Right ventricle myocardium inferior (tissue), 1 donor: ENCODE results near the gene CDY1. TPM values are rescaled to one million over a fixed set of nuclear protein-coding genes. Genes with fewer than 3 reads are reported as not detected.
"Not testable (repeated sequence)": the region's sequence is repeated elsewhere in the genome, so short reads cannot be mapped to it uniquely, and the experiment has no call there.

Experiments
- ATAC-seq: fragments of 200-7000 bp; cut with Tn5 transposase; one replicate; pipeline ENCODE4 v1.9.1; 2020; ENCODE audit warnings: mild to moderate bottlenecking, moderate library complexity
- DNase-seq: peaks from one replicate; pipeline ENCODE4 v3.0.0; 2021; ENCODE audit errors: missing footprints
- intact Hi-C: fragments of 100-400 bp; cut with DNase I; formaldehyde crosslinking; loops from one replicate; pipeline ENCODE4 v1.11.0; 2022
- long read RNA-seq: library from polyadenylated mRNA; unstranded; transcript quantifications from one replicate; pipeline ENCODE4 v2.0.0, GENCODE V29; 2021
- total RNA-seq: library from RNA; stranded (reverse); fragmentation: NEBNext Ultra II Directional; extraction: Animal tissue kit (Norgen Biotek cat#: 25700); gene quantifications from one replicate; pipeline ENCODE4 v1.2.1, GENCODE V29; 2021
- donor health status: DM: no; HTN: yes; CAD: no; lungs with severe emphysema.

Gene CDY1, protein sequence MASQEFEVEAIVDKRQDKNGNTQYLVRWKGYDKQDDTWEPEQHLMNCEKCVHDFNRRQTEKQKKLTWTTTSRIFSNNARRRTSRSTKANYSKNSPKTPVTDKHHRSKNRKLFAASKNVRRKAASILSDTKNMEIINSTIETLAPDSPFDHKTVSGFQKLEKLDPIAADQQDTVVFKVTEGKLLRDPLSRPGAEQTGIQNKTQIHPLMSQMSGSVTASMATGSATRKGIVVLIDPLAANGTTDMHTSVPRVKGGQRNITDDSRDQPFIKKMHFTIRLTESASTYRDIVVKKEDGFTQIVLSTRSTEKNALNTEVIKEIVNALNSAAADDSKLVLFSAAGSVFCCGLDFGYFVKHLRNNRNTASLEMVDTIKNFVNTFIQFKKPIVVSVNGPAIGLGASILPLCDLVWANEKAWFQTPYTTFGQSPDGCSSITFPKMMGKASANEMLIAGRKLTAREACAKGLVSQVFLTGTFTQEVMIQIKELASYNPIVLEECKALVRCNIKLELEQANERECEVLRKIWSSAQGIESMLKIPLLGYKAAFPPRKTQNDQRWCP
- total RNA-seq = not detected
- long read RNA-seq = 0 reads

GRCh38 chrY:25621817-25622216 is at the start of gene CDY1:
CDY1 (plus strand) TSS chrY:25622117; CDS start chrY:25622443, 326 bp downstream.
- intact Hi-C loops = not testable (repeated sequence)

DNA sequence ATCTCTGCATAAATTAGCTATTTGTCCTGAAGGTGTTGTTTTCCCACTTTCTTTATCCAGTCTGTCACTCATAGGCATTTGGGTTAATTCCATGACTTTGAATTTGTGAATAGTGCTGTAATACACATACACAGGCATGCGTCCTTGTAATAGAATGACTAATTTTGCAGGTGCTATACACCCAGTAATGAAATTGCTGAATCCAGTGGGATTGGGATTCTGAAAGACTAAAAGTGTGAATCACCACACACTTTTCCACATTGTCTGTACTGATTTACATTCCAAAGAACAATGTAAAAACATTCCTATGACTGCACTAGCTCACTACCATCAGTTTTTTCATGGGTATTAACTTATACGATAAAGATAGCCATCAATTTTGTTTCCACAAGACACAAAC is 28.6 kb upstream of the CDY1 start:
- intact Hi-C loops, ATAC-seq, DNase-seq: not testable (repeated sequence)

More at GRCh38 chrY:25621817-25622216, at the start of gene CDY1:
- DNase-seq, ATAC-seq: not testable (repeated sequence)

DNA sequence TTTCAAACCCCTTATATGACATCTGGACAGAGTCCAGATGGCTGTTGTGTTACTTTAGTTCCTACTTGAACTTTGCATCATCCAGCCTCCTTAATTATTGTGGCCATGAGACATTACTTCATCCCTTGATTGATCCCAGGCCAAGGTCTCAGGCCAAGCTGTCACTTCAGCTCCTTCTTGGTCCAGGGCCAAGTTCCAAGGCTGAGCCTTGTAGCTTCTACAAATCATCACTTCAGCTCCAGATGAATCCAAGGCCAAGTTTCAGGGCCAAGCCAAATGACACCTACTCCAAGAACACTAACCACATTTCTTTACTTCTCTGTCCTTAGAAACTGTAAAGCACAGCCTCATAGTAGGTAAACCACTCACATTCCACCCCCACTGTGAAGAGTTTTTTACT is 1.7 kb upstream of the CDY1 start:
- DNase-seq, intact Hi-C loops, ATAC-seq: not testable (repeated sequence)

- DNase-seq, intact Hi-C loops, ATAC-seq: not testable (repeated sequence)
Observed at GRCh38 chrY:25626524-25626923, 4.6 kb downstream of the CDY1 start.

DNA sequence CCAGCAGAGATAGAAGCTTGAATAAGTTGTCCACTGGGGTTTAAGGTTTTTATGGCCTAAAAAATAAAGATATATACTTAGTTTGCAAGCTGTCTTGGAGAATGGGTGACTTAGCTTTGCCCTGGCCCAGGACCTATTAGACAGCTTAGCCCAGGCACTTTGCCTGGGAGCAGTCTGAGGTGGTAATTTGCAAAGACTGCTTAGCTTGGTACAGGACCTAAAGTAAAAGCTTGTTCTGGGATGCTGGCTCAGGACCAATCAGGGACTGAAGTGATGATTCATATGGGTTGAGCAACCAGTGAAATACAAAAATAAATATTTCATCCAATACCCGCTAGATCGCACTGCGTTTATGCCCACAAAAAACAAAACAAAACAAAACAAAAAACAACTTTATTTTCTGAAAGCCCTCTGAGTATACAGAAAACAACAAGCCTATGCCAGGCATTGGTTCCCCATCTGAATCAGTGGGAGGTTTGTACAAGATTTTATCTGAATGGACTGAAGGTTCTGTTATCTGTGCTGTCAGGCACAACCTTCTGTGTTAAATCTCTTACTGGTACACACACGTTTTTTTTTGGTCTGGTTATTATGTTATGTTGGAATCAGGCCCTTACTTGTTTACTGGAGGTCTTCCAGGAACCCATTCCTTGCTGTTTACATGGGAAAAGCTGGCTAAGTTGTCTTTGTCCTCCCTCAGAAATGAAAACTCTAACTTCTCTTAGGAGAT is 8.6 kb downstream of the CDY1 start:
- ATAC-seq = peak; percentile 70
- DNase-seq, intact Hi-C loops: not testable (repeated sequence)

GRCh38 chrY:25639852-25640251 is 17.9 kb downstream of the CDY1 start:
- ATAC-seq, DNase-seq, intact Hi-C loops: not testable (repeated sequence)

DNA sequence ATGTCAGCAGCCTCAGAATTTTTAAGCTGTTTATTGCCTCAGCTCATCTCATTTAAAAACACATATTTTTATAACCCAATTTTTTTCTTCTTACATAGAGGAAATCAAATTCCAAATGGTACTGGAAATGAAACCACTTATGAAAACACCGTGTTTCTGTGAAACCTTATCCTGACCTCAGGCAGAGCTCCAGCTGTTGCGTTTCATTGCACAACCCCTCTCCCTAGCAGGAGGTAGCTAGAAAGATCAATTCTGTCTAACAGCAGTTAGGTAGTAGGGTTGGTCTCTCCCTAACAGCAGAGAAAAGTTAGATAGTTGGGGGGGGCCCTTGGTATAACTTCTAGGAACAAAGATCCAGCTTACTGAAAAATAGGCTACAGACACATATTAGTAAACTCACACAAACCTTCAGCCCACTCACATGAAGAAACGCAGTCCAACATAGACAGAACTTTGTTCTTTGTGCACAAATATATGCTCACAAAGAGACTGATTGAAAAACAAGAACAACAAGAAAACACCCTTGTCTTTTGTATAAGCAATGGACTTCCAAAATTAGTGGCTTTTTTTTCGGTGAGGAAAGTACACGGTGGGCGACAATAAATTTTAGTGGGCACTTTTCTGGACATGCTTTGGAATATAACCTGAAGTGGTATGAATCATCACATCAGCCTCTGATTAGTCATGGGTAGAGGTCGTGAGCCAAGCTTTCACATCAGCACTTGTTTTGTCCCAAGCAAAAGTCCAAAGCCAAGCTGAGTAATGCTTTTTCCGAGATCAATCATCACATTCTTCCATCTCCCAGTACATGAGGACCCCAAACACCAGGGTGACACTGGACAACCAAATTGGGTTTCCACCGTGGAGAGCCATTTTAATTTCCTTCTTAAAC is 21.4 kb downstream of the CDY1 start:
- ATAC-seq, intact Hi-C loops: not testable (repeated sequence)

More for the DNA sequence above, 21.4 kb downstream of the CDY1 start:
- DNase-seq = not testable (repeated sequence)
